IMR-90 (cell line): ENCODE results near the gene EGFR. TPM values are rescaled to one million over a fixed set of nuclear protein-coding genes. Genes with fewer than 3 reads are reported as not detected.

ENCODE experiments used
- ATAC-seq: fragments of 200-7000 bp; cut with Tn5 transposase; 2 replicates; pipeline ENCODE4 v1.9.1; 2020; ENCODE audit warnings: low read depth, mild to moderate bottlenecking, moderate library complexity
- BruUV-seq: library from RNA; stranded (reverse); fragments of 400-500 nt; replicated peaks from 2 replicates; lab custom pipeline; 2021; lab: Mats Ljungman, UMichigan
- CTCF ChIA-PET: fragments of 300-600 bp; formaldehyde crosslinking; extraction: SDS; loops from one replicate; lab custom pipeline; 2021; ENCODE audit warnings: antibody characterized with exemption; lab: Yijun Ruan, JAX
- POLR2A ChIA-PET: fragments of 300-600 bp; sonication (Branson Sonifier 250); formaldehyde crosslinking; loops from one replicate; lab custom pipeline; 2022; ENCODE audit warnings: antibody characterized with exemption; ENCODE audit not compliant: unreplicated experiment; lab: Charles Lee
- DNase-seq: peaks from one replicate; pipeline ENCODE4 v3.0.0; 2013
- H2AFZ ChIP-seq: replicated peaks from 2 replicates; pipeline ENCODE3; 2013; ENCODE audit warnings: low read length, mild to moderate bottlenecking; ENCODE audit not compliant: poor library complexity
- H2AK5ac ChIP-seq: 2 replicates; pipeline ENCODE4 v1.6.1; 2013; ENCODE audit warnings: low read depth, low read length, inconsistent platforms
- H2AK9ac ChIP-seq: replicated peaks from 2 replicates; pipeline ENCODE3; 2013; ENCODE audit warnings: mild to moderate bottlenecking, low read depth, low read length, moderate library complexity; ENCODE audit not compliant: poor library complexity
- H2BK120ac ChIP-seq: 2 replicates; pipeline ENCODE4 v1.6.1; 2013; ENCODE audit warnings: low read depth, low read length, inconsistent platforms
- H2BK15ac ChIP-seq: 3 replicates; pipeline ENCODE4 v1.6.1; 2013; ENCODE audit warnings: low read depth, low read length, inconsistent platforms
- H2BK20ac ChIP-seq: 2 replicates; pipeline ENCODE4 v1.6.1; 2013; ENCODE audit warnings: low read depth, mild to moderate bottlenecking, inconsistent platforms, low read length, moderate library complexity
- H2BK5ac ChIP-seq: 2 replicates; pipeline ENCODE4 v1.6.1; 2013; ENCODE audit warnings: mild to moderate bottlenecking, low read depth, low read length, inconsistent platforms; ENCODE audit not compliant: poor library complexity, severe bottlenecking
- H3K14ac ChIP-seq: replicated peaks from 2 replicates; pipeline ENCODE4 v1.6.1; 2013; ENCODE audit warnings: low read depth, low read length, inconsistent platforms
- H3K18ac ChIP-seq: 2 replicates; pipeline ENCODE4 v1.6.1; 2013; ENCODE audit warnings: low read depth, low read length, control low read depth
- H3K23ac ChIP-seq: 2 replicates; pipeline ENCODE4 v1.6.1; 2013; ENCODE audit warnings: low read depth, low read length, inconsistent platforms
- H3K27ac ChIP-seq: 2 replicates; pipeline ENCODE4 v1.5.1; 2013; ENCODE audit warnings: mild to moderate bottlenecking, control low read depth, low read length; ENCODE audit not compliant: insufficient read depth
- H3K27me3 ChIP-seq: 2 replicates; pipeline ENCODE4 v1.6.1; 2013; ENCODE audit warnings: low read length; ENCODE audit not compliant: control insufficient read depth, insufficient read depth
- H3K36me3 ChIP-seq: 2 replicates; pipeline ENCODE4 v1.6.1; 2013; ENCODE audit warnings: low read length, mixed read lengths; ENCODE audit not compliant: control insufficient read depth, insufficient read depth
- H3K4ac ChIP-seq: 2 replicates; pipeline ENCODE4 v1.6.1; 2013; ENCODE audit warnings: low read depth, low read length, inconsistent platforms
- H3K4me1 ChIP-seq: 2 replicates; pipeline ENCODE4 v1.6.1; 2013; ENCODE audit warnings: low read length, mixed read lengths; ENCODE audit not compliant: control insufficient read depth, insufficient read depth
- H3K4me2 ChIP-seq: 2 replicates; pipeline ENCODE4 v1.6.1; 2013; ENCODE audit warnings: low read depth, mild to moderate bottlenecking, control low read depth, low read length, moderate library complexity
- H3K4me3 ChIP-seq: 2 replicates; pipeline ENCODE4 v1.5.1; 2013; ENCODE audit warnings: low read depth, mild to moderate bottlenecking, control low read depth, low read length, moderate library complexity; ENCODE audit not compliant: insufficient read depth
- H3K56ac ChIP-seq: 2 replicates; pipeline ENCODE4 v1.6.1; 2013; ENCODE audit warnings: low read length, inconsistent platforms; ENCODE audit not compliant: insufficient read depth; ENCODE audit errors: extremely low read depth
- H3K79me1 ChIP-seq, 2 experiments: 2 replicates each; pipeline ENCODE4 v1.6.1; 2013; ENCODE audit warnings: low read length in 2 of 2, inconsistent platforms in 1 of 2, low read depth in 1 of 2
- H3K9ac ChIP-seq: 2 replicates; pipeline ENCODE4 v1.6.1; 2013; ENCODE audit warnings: low read depth, low read length, control low read depth
- H3K9me1 ChIP-seq: 2 replicates; pipeline ENCODE4 v1.6.1; 2013; ENCODE audit warnings: low read length, inconsistent platforms; ENCODE audit not compliant: insufficient read depth
- H3K9me3 ChIP-seq: 2 replicates; pipeline ENCODE4 v1.6.1; 2013; ENCODE audit warnings: low read length; ENCODE audit not compliant: control insufficient read depth, insufficient read depth
- H4K20me1 ChIP-seq: 2 replicates; pipeline ENCODE4 v1.6.1; 2013; ENCODE audit warnings: low read length, inconsistent platforms; ENCODE audit not compliant: insufficient read depth
- H4K5ac ChIP-seq: 2 replicates; pipeline ENCODE4 v1.6.1; 2013; ENCODE audit warnings: mild to moderate bottlenecking, low read depth, low read length, control low read depth
- H4K8ac ChIP-seq, 2 experiments: 2 replicates each; pipeline ENCODE4 v1.6.1; 2013; ENCODE audit warnings: low read depth in 2 of 2, low read length in 2 of 2, control low read depth in 1 of 2, inconsistent platforms in 1 of 2
- H4K91ac ChIP-seq: 2 replicates; pipeline ENCODE4 v1.6.1; 2013; ENCODE audit warnings: low read depth, low read length, inconsistent platforms; ENCODE audit not compliant: insufficient read depth
- BHLHE40 ChIP-seq: fragments of 150-350 bp; IDR thresholded peaks from 2 replicates; pipeline ENCODE4 v1.6.1; 2016; ENCODE audit warnings: mild to moderate bottlenecking, low read depth, low read length
- CEBPB ChIP-seq: IDR thresholded peaks from 2 replicates; pipeline ENCODE4 v1.6.1; 2012; ENCODE audit warnings: low read depth, low read length, improper control_type of control experiment
- CHD1 ChIP-seq: IDR thresholded peaks from 2 replicates; pipeline ENCODE4 v1.6.1; 2012; ENCODE audit warnings: low read depth, low read length, improper control_type of control experiment
- CTCF ChIP-seq: conservative IDR thresholded peaks from 2 replicates; pipeline ENCODE4 v1.5.1; 2012; ENCODE audit warnings: mild to moderate bottlenecking, low read depth, low read length, improper control_type of control experiment
- ELK1 ChIP-seq: fragments of 150-350 bp; IDR thresholded peaks from 2 replicates; pipeline ENCODE4 v1.6.1; 2016; ENCODE audit warnings: low read depth, mild to moderate bottlenecking, low read length, moderate library complexity, borderline replicate concordance
- FOS ChIP-seq: fragments of 150-350 bp; IDR thresholded peaks from 2 replicates; pipeline ENCODE4 v1.6.1; 2016; ENCODE audit warnings: low read depth, low read length
- MAFK ChIP-seq: IDR thresholded peaks from 2 replicates; pipeline ENCODE4 v1.6.1; 2012; ENCODE audit warnings: low read depth, low read length, improper control_type of control experiment
- MAZ ChIP-seq: IDR thresholded peaks from 2 replicates; pipeline ENCODE4 v1.6.1; 2012; ENCODE audit warnings: low read depth, mild to moderate bottlenecking, low read length, improper control_type of control experiment, moderate library complexity, borderline replicate concordance
- MXI1 ChIP-seq: IDR thresholded peaks from 2 replicates; pipeline ENCODE4 v1.6.1; 2012; ENCODE audit warnings: low read depth, mild to moderate bottlenecking, low read length, moderate library complexity, borderline replicate concordance
- NFE2L2 ChIP-seq: fragments of 150-350 bp; IDR thresholded peaks from 2 replicates; pipeline ENCODE4 v1.6.1; 2016; ENCODE audit warnings: low read depth, mild to moderate bottlenecking, low read length
- POLR2A ChIP-seq: IDR thresholded peaks from 2 replicates; pipeline ENCODE4 v1.6.1; 2012; ENCODE audit warnings: mild to moderate bottlenecking, low read depth, low read length
- RAD21 ChIP-seq: IDR thresholded peaks from 2 replicates; pipeline ENCODE4 v1.6.1; 2012; ENCODE audit warnings: low read length, improper control_type of control experiment
- RCOR1 ChIP-seq: IDR thresholded peaks from 2 replicates; pipeline ENCODE4 v1.6.1; 2012; ENCODE audit warnings: mild to moderate bottlenecking, low read length, improper control_type of control experiment; ENCODE audit not compliant: insufficient replicate concordance
- SMC3 ChIP-seq: fragments of 150-350 bp; IDR thresholded peaks from 2 replicates; pipeline ENCODE4 v1.6.1; 2016; ENCODE audit warnings: low read depth, mild to moderate bottlenecking, antibody characterized with exemption, low read length, moderate library complexity
- USF2 ChIP-seq: fragments of 150-350 bp; IDR thresholded peaks from 2 replicates; pipeline ENCODE4 v1.6.1; 2017; ENCODE audit warnings: mild to moderate bottlenecking, antibody characterized with exemption, low read length, low read depth
- WGBS, 2 experiments: methylation state at CpG; one replicate each; pipeline versions ENCODE4 v1.1.5 to v1.1.7; 2013; ENCODE audit warnings: missing lambda C conversion rate in 2 of 2; ENCODE audit not compliant: insufficient read length in 1 of 2; ENCODE audit errors: extremely low coverage in 2 of 2; 5-methylcytosine and 5-hydroxymethylcytosine counted together
- dilution Hi-C: fragments of 300-500 bp; cut with HindIII; formaldehyde crosslinking; loops from one replicate; pipeline ENCODE4 v1.14.3; 2018; ENCODE audit warnings: low sequenced_read_pairs; ENCODE audit not compliant: unreplicated experiment
- in situ Hi-C: fragments of 300-500 bp; cut with MboI; formaldehyde crosslinking; loops from 3 replicates; pipeline ENCODE4 v1.14.3; 2019; ENCODE audit warnings: low sequenced_read_pairs, inconsistent platforms, mixed read lengths
- intact Hi-C: fragments of 100-400 bp; cut with micrococcal nuclease; formaldehyde crosslinking; loops from 2 replicates; pipeline ENCODE4 v1.10.0; 2022
- polyA plus RNA-seq, 3 experiments: library from polyadenylated mRNA; depleted of rRNA; stranded (reverse); fragments of >200 nt; gene quantifications; 2 replicates each; pipeline ENCODE4 v1.2.3, GENCODE V29; 2012; ENCODE audit warnings: low replicate concordance in 1 of 3
- total RNA-seq: library from RNA; depleted of rRNA; stranded (reverse); fragments of >200 nt; gene quantifications from 2 replicates; pipeline ENCODE4 v1.2.3, GENCODE V29; 2012

Gene EGFR
- total and polyA plus RNA-seq, 2 of the 4 experiments (the other 2 are of a cell fraction): 36.9 to 60.4 TPM

- 100% methylated on average over 5 of the region's 13 CpGs; no CpG with 5 or more reads in 1 of the 2 experiments for WGBS, 2 experiments
- Histone ChIP-seq H2AK5ac (no peak overlapping the region; the same call in 1 of the 2 replicates), H3K23ac (no peak overlapping the region), H4K8ac (no peak overlapping the region), H2BK120ac (no peak overlapping the region), H3K36me3 (peaks cover 8% of the 10 kb centered on the region), H3K27me3 (no peaks in the 10 kb centered on the region), H3K9me3 (no peaks in the 10 kb centered on the region), H3K4me3 (no peak overlapping the region), H3K4me1 (peaks cover 18% of the 10 kb centered on the region), H3K14ac (no peak overlapping the region), H4K91ac (no peak overlapping the region), H2AFZ (no peak overlapping the region), H3K9me1 (peaks cover 33% of the 10 kb centered on the region), H3K56ac (no peak overlapping the region), H3K4me2 (no peak overlapping the region), H3K9ac (no peak overlapping the region), H2BK15ac (no peak overlapping the region), H3K4ac (no peak overlapping the region), H4K5ac (no peak overlapping the region), H4K20me1 (peaks cover 73% of the 10 kb centered on the region), H3K18ac (no peak overlapping the region), H2BK20ac (no peak overlapping the region), H2BK5ac (no peak overlapping the region), H3K27ac (no peak overlapping the region), H3K79me1 (peaks cover 39 to 73% of the 10 kb centered on the region in 2 experiments), H2AK9ac (no peak overlapping the region)
- dilution Hi-C loops: no loop called here
- CTCF ChIA-PET: no interaction called here
- no peak for ATAC-seq
- in situ Hi-C loops: no loop called here
- no TSS peak for BruUV-seq
- POLR2A ChIA-PET: no interaction called here
- intact Hi-C loops: no loop called here
- DNase-seq: no peak
- no peak for TF ChIP-seq FOS
- no peak for TF ChIP-seq CHD1
- TF ChIP-seq NFE2L2: no peak
- TF ChIP-seq BHLHE40: no peak
- TF ChIP-seq POLR2A: no peak
- no peak for TF ChIP-seq CEBPB
- TF ChIP-seq MXI1: no peak
- no peak for TF ChIP-seq ELK1
- TF ChIP-seq USF2: no peak
- TF ChIP-seq RAD21: no peak
- TF ChIP-seq SMC3: no peak
- TF ChIP-seq MAFK: no peak
- TF ChIP-seq RCOR1: no peak
- TF ChIP-seq MAZ: no peak
- no peak for TF ChIP-seq CTCF
Observed at GRCh38 chr7:55036950-55037736, 18.3 kb downstream of the EGFR start.
